Fibroblast of the conjunctiva (primary cell): Measurements from ENCODE around the gene MC1R.
"Not testable (repeated sequence)": the region's sequence is repeated elsewhere in the genome, so short reads cannot be mapped to it uniquely, and the experiment has no call there.

Experiments used
- DNase-seq: peaks from one replicate; pipeline ENCODE4 v3.0.0-alpha.2; 2010; ENCODE audit warnings: low read depth

Gene MC1R

GRCh38 chr16:89914642-89915285 lies 3.9 kb upstream of the MC1R start:
- DNase-seq, result not testable (repeated sequence)

GRCh38 chr16:89915303-89916232 lies 3.1 kb upstream of the MC1R start:
- no peak for DNase-seq

DNA sequence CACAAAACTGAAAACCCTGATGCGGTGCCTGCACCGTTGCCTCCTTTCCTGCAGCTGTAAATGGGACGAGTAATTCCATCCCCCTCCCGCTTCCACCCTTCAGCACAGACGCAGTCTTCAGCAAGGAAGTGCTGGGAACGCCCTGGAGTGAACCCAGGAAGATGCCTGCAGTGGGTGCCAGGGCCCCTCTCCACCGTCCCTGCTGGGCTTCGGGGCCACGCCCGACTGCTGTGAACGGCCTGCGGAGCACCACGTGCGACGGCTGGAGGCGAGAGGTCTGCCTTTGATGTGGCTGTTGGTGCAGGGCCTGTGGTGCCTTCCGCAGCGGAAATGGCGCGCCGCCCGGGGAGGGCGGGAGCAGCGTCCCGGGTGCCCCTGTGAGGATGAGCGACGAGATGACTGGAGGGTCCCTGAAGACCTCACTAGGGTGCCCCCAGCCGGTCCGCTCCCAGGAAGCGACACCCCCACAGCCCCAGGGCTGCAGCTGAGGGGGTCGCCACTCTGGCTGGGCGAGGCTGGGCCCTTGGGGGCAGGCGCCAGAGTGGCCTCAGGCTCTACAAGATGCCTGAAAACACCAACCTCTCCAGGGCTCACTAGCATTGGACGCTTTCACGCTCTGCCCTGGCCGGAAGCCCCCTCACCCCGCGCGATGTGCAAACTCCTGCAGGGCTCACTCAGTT lies 749 bp upstream of the MC1R start:
- DNase-seq, result peak; percentile 95

- no peak for DNase-seq
These were observed 1.1 kb downstream of the MC1R start for GRCh38 chr16:89919535-89920406.

DNA sequence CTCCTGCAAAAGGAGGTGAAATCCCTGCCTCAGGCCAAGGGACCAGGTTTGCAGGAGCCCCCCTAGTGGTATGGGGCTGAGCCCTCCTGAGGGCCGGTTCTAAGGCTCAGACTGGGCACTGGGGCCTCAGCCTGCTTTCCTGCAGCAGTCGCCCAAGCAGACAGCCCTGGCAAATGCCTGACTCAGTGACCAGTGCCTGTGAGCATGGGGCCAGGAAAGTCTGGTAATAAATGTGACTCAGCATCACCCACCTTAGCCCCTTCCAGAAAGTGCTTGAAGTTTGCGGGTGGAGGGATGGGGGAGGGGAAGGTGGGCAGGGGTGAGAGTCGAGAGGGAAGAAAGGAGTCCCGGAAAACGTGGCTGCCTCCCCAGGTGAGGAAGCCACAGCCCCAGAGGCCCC lies 2.1 kb downstream of the MC1R start:
- DNase-seq, result no peak

- DNase-seq, result no peak
These were observed 2.6 kb downstream of the MC1R start for GRCh38 chr16:89921131-89921701.

DNA sequence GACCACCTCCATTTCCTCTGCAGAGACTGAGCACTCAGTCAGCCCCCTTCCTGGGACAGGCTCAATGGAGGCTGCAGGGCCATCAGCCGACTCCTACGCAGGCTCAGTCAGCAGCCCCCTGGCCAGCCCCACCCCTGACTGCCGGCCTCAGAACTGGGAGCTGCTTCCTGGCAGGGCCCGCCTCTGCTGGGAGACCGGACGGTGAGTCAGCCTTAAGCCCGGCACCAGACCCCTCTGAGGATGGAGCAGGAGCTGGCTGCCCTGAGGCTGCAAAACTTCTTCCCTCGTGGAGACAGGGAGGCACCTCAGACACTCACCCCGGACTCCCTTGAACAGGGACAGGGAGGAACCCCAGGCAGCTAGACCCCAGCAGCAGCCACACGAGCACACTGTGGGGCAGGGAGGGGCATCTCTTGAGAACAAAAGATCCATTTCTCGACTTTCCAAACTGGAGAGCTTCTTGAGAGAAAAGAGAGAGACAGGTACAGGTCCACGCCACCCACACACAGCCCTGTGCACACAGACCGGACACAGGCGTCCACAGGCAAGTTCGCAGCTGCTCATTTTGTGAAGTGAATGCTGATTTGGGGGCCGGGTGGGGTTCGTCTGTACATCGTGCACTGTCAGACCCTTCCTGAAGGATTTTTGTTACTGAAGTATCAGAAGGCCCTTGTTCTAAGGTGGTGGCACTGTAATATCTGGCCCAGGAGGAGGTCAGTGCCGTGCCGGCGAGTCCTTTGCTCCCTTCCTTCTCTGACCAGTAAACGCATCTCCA lies 3.2 kb downstream of the MC1R start:
- peak; percentile 94 for DNase-seq

DNA sequence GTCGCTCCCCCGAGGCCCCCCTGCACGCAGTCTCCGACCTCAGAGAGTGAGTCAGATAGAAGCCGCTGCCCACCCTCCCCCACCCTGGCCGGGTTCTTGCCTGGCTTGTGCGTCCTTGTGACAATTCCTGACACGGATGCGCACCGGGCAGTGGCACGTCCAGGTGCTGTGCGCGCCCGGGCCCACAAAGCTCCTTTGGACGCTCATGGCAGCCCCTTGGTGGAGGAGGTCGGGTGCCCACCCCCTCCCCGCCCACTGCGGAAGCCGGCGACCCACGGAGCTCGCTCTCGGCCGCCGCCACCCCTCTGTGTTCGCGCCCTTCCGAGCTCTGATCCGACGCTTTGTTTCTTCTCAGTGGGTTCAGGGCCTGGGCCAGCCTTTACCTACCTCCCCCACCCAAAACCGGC lies 3.8 kb downstream of the MC1R start:
- DNase-seq, result peak; percentile 84

DNA sequence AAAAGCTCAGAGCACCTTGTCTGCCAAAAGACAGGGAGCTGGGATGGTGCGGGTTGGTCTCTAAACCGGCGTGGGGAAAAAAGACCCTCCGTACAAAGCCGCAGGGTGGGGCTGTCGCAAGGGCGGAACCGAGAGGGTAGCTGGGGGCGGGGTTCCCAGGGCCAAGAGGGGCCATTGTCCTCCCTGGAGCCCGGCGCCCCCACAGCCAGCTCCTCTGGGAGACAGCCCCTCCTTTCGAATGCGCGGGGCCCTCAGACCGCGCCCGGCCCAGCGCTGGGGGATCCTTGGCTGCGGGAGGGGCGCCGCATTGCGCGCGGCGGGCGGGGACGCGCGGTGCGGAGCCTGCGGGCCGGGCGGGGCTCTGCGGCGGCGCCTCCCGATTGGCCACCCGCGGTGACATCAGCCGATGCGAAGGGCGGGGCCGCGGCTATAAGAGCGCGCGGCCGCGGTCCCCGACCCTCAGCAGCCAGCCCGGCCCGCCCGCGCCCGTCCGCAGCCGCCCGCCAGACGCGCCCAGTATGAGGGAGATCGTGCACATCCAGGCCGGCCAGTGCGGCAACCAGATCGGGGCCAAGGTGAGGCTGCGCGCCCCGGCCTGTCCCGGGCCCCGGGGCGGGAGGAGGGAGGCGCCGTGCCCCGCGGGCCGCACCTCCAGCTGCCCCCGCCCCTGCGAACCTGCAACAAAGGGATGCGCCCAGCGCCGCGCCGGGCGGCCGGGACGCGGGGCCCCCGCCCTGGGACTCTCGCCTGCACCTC lies 4.4 kb downstream of the MC1R start, which contains the start of gene TUBB3:
Gene TUBB3 (plus strand): TSS at position 459 of the 756 bp plus-strand sequence. CDS start 60 bp downstream, at position 519.
- DNase-seq, result peak; percentile 61

DNA sequence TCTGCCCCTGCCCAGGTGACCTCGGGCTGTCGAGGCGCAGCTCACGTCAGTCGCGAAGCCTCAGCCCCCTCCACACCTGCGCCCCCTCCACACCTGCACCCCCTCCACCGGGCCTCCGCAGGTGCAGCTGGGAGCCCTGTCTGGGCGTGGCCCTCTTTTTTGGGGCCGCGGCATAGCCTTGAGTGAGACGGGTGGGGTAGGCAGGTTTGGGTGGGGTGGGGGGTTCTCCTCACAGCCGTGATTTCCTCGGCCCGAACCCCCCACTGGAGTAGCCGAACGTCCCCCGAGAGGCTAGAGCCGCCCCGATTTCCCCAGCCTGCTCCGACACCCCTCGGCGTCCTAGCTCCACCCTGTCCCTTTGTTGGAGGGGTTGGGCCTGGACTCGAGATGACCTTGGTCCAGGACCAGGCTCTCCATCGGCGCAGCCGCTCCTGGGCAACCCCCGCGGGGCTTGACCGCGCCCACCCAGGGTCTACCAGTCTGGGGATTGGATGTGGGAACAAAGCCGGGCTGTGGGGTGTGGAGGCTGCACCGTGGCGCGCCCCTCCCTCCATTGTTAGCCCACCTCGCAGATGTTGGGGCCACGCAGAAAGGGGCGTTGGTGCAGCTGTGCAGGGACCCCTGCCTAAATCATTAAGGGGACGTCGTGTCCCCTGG lies 5.1 kb downstream of the MC1R start:
- DNase-seq, result no peak

DNA sequence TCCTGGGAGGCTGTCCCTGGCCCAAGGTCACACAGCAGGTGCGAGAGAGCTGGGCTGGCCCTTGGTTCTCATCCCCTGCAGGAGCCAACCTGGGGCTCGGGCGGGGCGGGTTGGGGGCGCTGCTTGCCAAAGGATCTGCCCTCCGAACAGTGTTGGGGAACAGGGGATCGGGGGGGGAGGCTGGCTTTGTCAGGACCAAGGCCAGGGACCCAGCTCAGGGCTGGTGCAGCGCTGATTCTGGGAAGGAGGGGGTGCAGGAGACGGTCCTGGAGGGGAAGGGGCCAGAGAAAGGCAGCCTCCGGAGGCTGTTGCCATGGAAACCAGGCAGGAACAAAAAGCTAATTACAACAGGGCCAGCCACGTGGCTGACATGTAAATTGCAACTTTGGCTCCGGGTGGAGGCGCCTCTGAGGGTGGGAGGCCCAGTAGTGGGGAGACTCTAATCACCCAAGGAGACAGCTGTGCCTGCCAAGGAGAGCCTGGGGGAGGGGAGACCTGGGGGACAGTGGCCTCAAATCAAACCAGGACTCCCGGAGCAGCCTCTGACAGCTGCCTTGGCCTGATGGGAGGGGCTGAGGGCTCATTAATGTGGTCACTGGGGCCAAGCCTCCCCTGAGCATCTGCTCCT lies 5.7 kb downstream of the MC1R start:
- peak; percentile 43 for DNase-seq

DNA sequence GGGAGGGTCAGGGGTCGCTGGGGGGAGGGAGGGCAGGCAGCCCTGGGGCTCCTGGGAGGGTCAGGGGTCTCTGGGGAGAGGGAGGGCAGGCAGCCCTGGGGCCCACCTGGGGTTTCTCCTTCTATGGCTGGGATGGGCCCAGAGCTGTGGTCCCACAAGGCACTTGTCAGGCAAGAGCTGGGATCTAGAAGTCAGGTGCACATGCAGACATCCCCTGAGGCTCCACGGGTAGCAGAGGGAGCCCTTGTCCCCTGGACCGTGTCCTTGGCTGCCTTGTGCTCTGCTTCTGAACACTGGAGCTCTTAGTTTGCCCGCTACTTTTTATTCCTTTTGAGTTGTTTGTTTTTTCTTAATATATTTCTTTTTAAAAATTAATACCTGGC lies 6.3 kb downstream of the MC1R start:
- no peak for DNase-seq

- no peak for DNase-seq
These were observed 7.0 kb downstream of the MC1R start for GRCh38 chr16:89925596-89926079.

- DNase-seq, result no peak
These were observed 12.7 kb downstream of the MC1R start for GRCh38 chr16:89931305-89931896.

- no peak for DNase-seq
These were observed 13.3 kb downstream of the MC1R start for GRCh38 chr16:89931964-89932363.

DNA sequence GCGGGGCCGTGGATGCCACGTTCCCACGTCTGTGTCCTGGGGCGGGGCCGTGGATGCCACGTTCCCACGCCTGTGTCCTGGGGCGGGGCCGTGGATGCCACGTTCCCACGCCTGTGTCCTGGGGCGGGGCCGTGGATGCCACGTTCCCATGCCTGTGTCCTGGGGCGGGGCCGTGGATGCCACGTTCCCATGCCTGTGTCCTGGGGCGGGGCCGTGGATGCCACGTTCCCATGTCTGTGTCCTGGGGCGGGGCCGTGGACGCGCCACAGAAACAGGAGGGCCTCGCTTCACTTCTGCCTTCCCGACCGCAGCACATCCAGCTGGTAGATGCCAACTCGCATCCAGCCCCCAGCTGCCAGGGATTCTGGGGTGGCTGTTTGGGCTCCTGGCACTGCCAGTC lies 15.4 kb downstream of the MC1R start:
- not testable (repeated sequence) for DNase-seq

GRCh38 chr16:89934611-89935553 lies 16.2 kb downstream of the MC1R start:
- DNase-seq, result no peak
